GM19455 (cell line): Measurements from ENCODE around the gene AHI1.

Source experiments
- ATAC-seq: cut with Tn5 transposase; IDR thresholded peaks from one replicate; pipeline ENCODE4 v1.9.1; 2021; ENCODE audit not compliant: unreplicated experiment

AHI1 gene

GRCh38 chr6:135497412-135498184, at the start of gene AHI1:
AHI1 (minus strand) TSS chr6:135497740; CDS start chr6:135492237, 5,503 bp downstream.
- ATAC-seq = peak; percentile 97

DNA sequence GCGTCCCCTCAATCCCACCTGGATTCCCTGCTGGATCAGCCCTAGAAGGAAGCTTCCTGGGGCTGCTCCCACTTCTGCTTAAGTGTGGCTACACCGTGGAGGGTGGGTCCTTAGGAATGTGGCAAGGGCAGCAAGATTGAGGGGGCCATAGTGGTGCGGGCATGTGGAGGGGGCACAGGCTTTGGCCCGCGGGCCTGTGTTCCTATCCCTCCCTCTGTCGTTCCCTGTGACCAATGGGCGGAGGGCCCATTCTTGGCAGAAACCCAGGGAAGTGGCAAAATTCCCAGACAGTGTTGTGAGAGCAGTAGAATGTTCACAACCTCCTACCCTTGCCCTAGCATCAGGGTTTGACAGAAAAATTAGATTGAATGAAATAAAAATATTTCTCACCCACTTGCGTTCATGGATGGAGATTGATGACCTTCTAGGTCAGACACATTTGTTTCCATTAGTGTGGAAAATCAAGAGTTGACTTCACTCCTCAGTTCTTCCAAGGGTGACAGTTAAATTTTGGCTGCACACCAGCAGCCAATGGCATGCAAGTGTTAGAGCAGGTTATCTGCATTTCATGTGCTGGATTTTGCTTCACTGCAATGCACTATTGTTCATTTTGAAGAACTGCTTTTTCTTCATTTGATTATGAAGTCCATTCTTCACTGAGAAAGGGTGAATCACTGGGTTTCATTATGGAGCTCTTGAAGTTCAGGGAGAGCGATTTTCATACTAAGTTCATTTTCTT, 49.3 kb upstream of the AHI1 start:
- ATAC-seq = no peak

DNA sequence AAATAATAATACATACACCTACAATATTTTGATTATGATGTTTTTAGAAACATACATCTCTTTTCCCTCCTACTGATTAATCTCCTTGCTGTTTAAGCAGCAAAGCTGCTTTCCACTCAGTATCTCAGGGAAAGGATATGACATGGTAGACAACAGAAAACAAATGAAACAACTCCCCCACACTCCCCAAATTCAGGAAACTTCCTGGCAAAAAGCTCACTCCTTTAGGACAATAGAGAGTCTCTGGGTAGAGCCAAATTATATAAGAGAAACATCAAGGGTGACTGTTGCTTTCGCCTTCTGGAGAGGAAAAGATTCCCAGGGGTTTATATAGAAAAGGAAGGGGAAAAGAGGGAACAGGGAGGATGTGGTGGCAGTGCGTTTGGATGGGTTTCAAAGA, 48.7 kb upstream of the AHI1 start:
- ATAC-seq = no peak

DNA sequence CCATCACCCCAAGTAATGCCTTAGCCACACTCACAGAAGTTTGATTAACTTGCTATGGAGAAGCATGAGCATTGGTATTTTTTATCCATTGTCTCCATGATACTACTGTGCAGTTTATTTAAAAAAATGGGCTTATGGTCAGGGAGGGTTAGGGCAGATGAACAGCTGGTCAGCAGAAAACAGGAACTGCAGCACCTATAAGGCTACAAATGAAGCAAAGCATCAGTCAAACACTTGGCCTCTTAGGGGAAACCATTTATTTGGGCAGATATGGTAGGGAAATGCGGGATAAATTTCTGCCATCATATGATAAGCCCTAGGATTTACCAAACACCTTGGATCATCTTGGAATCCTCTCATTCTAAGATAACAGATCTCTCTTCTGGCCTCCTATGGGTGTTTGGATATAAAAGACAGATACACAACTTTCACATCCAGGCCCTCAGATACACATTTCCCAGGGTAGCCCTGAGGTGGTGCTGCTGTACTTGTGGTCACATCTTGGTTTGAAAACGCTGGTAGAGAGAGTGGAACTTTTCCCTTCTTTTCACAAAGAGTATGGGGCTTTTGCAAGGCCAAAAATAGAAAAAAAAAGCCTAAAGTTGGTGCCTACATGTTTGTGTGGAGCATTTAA, 42.8 kb upstream of the AHI1 start:
- ATAC-seq = no peak

- ATAC-seq = no peak
Measured at GRCh38 chr6:135537741-135538301, 40.3 kb upstream of the AHI1 start.

DNA sequence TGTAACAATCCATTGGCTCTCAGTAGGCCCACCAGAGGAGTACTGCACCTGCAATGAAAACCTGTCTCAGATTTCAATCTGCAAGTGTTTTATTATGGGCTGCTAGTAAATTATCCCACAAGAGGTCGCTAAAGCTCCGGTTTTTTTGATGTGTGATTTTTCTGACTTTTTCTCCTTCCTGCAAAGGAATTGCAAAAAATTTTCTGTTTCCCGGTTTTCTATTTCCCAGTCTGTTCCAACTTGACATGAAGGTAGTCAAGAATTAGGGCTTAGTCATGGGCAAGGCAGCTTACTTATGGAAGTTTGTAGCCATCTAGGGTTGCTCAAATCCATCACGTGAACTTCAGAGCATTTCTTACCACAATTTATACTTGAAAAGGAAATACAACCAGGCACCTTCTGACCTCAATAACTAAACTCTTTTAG, 38.5 kb upstream of the AHI1 start:
- ATAC-seq = no peak

DNA sequence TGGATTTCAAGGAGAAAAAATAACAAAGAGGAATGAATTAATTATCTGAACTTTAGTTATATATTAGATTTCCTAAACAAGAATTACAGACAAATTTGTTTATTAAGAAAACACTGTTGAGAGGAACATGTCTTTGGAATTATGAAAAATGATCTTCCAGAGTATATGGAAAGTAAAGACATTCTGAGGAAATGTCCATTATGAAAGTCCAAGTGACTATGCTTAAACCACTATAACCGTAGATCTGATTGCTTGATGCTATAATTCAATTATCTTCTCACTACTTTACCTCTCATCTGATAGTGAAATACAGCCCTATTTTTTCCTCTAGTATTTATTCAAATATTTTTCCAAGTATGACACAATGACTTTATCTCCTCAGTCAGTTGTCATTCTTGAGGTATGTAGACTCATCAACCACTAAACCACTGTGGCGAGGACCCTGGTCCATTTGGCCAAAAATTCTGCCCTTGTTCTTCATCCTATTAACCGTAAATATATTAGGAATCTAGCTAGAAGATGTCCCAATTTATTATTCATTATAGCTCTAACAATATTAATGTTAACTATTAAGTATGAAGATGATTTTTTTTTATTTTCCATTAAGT, 37.3 kb upstream of the AHI1 start:
- no peak for ATAC-seq

- ATAC-seq = no peak
Measured at GRCh38 chr6:135532559-135532958, 35.0 kb upstream of the AHI1 start.

GRCh38 chr6:135531954-135532490, 34.5 kb upstream of the AHI1 start:
- no peak for ATAC-seq

GRCh38 chr6:135530113-135530512, 32.6 kb upstream of the AHI1 start:
- ATAC-seq = no peak

GRCh38 chr6:135527960-135528249, 30.4 kb upstream of the AHI1 start:
- no peak for ATAC-seq

DNA sequence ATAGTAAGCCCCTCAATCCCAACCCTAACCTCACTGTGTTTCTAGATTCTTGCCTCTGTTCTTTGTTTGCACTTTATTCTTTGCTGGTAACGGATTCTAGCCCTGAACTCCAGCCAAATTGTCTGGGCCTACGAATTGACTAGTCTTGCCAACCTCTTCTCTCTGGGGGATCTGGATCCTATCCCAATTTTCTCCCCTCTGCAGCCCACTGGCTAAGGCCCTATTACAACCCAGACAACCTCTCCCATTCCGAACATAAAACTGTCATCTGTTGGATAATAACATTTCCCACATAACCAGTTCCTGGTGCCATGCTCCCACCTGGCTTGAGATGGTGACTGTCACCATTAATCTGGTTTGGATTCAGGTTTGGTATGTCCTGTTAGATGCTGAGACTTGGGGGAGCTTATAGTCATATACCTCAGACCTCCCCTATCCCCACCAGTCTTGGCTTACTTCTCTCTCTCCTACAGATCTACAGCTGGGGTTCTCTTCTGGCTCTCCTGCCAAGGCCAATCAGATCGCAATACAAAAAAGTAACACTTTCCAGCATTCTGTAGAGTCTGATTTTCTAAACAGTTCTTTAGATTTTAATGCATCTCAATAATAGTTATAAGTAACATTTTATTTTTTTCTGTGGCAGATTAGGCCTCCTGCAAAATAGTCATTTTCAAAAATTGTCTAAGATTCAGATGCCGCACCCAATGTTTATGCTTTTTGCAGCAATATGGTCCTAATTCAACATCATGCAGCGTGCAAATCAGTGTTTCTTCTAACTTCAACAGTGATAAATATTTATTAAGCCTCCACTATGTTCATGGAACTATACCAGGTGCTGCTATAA, 29.8 kb upstream of the AHI1 start:
- ATAC-seq = no peak

- ATAC-seq = no peak
Measured at GRCh38 chr6:135525594-135525993, 28.1 kb upstream of the AHI1 start.

GRCh38 chr6:135522965-135523692, 25.6 kb upstream of the AHI1 start:
- no peak for ATAC-seq

- ATAC-seq = no peak
Measured at GRCh38 chr6:135521431-135521830, 23.9 kb upstream of the AHI1 start.

DNA sequence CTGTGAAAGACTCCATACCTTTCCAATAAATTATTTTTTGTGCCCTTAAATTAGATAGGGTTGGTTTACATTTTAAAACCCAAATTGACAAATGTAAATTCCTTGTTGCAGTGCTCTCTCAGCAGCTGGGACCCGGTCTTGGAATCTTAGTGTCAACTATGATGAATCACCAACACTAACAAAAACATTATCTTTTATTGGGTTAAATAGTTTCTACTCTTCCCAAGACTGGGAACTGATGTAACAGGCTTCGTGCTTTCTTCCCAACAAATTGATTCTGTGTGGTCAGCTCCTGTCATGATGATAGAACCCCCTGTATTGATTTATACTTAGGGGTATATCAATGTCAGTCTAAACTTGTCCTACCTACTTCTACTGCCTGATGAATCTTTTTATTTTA, 23.2 kb upstream of the AHI1 start:
- ATAC-seq = no peak

GRCh38 chr6:135519348-135519747, 21.8 kb upstream of the AHI1 start:
- no peak for ATAC-seq

- no peak for ATAC-seq
Measured at GRCh38 chr6:135517527-135517926, 20.0 kb upstream of the AHI1 start.

- no peak for ATAC-seq
Measured at GRCh38 chr6:135514706-135515105, 17.2 kb upstream of the AHI1 start.
